ENCODE measurements around the gene CDC42SE2.

DNA sequence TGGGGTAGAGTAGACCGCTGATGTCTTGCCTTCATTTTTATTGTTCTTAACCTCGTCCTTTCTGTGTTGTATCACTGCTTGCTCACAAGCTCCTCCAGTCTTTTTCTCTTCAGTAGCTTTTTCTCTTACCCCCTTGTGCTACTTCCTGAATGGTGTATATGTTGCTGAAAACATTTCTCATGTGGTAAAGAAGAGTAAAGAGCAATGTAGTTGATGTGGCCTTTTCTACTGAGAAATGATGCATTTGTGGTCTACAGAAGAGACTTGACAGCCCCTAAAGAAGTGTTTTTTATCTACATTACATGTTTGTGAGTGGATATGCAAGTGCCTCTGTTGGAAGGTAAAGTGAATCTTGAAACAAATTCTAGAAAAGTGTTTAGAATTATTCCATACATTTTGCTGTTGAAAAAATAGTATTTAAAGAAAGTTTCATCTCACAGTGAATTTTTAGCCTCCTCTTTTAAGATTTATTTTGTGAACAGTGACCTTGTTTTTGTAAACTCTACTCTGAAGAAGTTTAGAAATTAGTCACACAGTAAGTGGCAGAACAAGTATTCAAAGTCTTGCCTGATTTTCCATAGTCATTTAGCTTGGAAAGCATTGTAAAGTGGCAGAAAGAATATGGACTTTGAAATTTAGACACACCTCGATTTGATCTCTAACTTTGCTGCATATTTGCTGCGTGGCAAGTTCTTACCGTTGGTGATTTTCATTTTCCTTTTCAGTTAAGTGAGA lies 17.4 kb downstream of the CDC42SE2 start:
- TF ChIP-seq, protein P1, sequence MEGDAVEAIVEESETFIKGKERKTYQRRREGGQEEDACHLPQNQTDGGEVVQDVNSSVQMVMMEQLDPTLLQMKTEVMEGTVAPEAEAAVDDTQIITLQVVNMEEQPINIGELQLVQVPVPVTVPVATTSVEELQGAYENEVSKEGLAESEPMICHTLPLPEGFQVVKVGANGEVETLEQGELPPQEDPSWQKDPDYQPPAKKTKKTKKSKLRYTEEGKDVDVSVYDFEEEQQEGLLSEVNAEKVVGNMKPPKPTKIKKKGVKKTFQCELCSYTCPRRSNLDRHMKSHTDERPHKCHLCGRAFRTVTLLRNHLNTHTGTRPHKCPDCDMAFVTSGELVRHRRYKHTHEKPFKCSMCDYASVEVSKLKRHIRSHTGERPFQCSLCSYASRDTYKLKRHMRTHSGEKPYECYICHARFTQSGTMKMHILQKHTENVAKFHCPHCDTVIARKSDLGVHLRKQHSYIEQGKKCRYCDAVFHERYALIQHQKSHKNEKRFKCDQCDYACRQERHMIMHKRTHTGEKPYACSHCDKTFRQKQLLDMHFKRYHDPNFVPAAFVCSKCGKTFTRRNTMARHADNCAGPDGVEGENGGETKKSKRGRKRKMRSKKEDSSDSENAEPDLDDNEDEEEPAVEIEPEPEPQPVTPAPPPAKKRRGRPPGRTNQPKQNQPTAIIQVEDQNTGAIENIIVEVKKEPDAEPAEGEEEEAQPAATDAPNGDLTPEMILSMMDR (conservative IDR thresholded peaks at IDR 0.05; ENCODE audit: low read depth, low read length): no peak
- TF ChIP-seq CEBPB (IDR thresholded peaks at IDR 0.05; ENCODE audit: low read depth, low read length): no peak
- no peak for TF ChIP-seq POLR2A (IDR thresholded peaks at IDR 0.05; ENCODE audit: low read depth, low read length)
- TF ChIP-seq SMC3 (IDR thresholded peaks at IDR 0.05; ENCODE audit: low read depth, low read length): no peak
